Activated naive CD8-positive, alpha-beta T cell treated with anti-CD3 and anti-CD28 coated beads, Interleukin-2, amount 50 U/mL, for 16 hours (primary cell): ENCODE data around the gene ZNF343.

ENCODE experiments used
- DNase-seq: peaks from one replicate; pipeline ENCODE4 v3.0.0-alpha.2; 2020; ENCODE audit warnings: low read depth, low spot score

The ZNF343 gene

DNA sequence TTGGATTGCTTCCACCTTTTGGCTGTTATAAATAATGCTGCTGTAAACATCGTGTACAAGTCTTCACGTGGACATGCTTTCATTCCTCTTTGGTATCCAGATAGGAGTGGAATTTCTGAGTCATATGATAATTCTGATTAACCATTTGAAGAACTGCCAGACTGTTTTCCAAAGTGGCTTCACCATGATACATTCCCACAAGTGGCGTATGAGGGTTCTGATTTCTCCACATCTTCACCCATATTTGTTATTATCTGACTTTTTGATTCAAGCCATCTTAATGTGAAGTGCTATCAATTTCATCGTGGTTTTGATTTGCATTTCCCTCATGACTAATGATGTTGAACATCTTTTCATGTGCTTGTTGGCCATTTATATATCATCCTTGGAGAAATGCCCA lies 35.2 kb downstream of the ZNF343 start:
- no peak for DNase-seq

DNA sequence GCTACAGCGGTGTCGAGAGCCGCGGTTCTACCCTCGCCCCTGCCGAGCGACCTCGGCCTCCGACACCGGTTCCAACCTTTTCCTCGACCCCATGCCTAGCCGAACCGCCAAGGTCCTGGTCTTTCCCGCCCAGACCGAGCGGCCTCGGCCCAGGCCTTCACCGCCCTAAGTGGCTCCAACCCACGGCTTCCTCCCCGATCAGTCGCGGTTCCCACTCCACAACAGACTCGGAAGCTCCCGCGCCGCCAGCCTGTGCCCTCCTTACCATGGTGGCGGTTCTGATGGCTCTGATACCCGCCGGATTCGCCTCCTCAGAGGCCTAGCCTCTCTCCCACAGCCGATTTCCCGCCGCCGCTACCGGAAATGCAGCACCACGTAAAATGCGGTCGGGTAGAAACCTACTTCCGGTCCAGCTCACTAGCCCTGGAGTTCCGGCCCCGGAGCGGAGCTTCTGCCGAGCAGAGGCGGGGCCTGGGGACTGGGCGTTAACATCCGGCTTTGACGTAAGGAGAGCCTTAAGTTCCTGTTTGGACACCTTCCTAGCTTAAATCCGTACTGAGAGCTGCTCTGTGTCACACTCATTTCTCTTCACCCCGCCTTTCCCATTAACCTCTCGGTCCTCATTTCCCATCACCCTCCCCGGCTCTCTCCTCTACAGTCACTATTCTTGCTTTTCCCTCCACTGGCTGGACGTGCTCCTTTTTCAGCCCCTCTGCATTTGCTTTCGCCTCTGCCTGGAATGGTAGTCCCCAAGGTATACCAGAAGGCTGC lies 38.1 kb downstream of the ZNF343 start, which contains the start of gene SNRPB:
TSS of gene SNRPB (minus strand) at position 367 of the 771 bp plus-strand sequence. CDS start at position 268, 99 bp downstream.
- DNase-seq = peak; percentile 84

- DNase-seq = peak; percentile 29
Observed at GRCh38 chr20:2469991-2470422, 38.7 kb downstream of the ZNF343 start.

DNA sequence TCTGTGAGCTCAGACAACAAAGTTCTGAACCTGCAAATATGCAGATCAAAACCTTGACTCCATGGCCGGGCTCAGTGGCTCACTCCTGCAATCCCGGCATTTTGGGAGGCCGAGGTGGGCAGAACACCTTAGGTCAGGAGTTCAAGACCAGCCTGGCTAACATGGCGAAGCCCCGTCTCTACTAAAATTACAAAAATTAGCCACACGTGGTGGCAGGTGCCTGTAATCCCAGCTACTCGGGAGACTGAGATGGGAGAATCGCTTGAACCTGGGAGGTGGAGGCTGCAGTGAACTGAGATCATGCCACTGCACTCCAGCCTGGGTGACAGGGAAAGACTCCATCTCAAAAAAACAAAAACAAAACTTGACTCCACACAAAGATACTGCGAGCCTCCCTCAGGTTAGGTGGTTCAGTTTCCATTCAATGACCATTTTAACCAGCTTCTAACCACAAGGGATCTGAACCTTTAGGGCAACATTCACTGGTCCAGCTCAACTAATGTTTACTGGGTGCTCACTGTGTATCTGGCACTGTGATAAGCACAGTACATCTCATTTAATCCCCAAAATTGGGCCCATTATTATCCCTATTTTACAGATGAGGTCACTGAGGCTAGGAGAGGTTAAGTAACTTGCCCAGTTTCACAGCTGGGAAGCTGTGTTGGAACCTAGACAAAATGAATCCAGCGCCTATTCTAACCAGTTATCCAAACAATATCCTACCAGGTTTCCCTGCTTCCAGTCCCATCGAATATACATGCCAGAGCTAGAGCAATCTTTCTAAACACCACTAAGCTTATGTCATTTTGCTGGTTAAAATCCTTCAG lies 39.9 kb downstream of the ZNF343 start:
- DNase-seq = no peak

GRCh38 chr20:2467412-2467811 lies 41.3 kb downstream of the ZNF343 start:
- DNase-seq = no peak

GRCh38 chr20:2465100-2465499 lies 43.6 kb downstream of the ZNF343 start:
- no peak for DNase-seq

GRCh38 chr20:2463616-2464365 lies 44.9 kb downstream of the ZNF343 start:
- DNase-seq = no peak

- no peak for DNase-seq
Observed at GRCh38 chr20:2462484-2462883, 46.2 kb downstream of the ZNF343 start.

GRCh38 chr20:2460752-2461424 lies 47.8 kb downstream of the ZNF343 start:
- DNase-seq = no peak

DNA sequence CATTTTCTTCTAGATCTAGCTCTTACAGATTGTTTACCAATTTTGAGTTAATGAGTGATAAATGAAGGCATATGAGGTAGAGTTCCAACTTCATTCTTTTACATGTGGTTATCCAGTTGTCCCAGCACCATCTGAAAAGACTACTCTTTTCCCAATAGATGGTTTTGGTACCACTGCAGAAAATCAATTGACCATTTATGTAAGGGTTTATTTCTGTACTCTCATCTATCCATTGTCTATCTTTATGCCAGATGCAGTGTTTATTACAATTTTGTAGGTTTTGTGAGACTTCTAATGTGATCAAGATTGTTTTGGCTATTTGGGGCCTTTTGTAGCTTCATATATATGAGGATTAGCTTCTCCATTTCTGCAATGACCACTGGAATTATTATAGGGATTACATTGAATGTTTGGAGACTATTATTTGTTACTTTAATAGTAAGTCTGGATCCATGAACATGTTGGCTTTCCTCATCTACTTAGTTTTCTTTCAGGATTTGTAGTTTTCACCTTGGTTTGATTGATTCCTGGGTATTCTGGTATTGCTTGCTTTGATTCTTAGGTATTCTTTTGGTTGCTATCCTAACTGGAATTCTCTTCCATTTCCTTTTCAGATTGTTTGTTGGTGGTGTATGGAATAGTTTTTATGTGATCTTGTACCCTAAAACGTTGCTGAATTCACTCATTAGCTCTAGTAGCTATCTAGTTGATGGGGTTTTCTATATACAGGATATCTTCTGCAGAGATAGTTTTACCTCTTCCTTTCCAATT lies 48.5 kb downstream of the ZNF343 start:
- no peak for DNase-seq

DNA sequence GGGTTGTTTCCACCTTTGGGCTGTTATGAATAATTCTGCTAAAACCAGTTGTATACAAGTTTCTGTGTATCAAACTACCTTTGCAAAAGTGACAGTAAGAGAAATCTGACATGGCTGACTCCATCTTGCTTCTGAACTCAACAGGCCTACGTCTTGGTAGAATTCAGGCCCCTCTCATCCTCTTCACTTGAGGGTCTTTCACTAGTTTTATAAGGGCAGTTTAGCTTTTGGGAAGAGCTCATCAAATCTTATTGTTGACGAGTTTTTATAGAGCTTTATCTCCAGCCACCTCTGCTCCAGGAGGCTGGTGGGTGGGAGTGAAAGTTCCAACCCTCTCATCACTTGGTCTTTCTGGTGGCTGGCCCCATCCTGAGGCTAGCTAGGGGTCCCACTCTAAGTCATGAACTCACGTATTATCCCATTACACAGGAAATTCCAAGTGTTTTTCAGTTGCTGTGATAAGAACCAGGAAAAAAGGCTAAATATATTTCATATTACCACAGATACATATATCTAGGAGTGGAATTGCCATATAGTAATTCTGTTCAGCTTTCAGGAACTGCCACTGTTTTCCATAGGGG lies 49.7 kb downstream of the ZNF343 start:
- no peak for DNase-seq

- DNase-seq = no peak
Observed at GRCh38 chr20:2455771-2456497, 52.8 kb downstream of the ZNF343 start.

DNA sequence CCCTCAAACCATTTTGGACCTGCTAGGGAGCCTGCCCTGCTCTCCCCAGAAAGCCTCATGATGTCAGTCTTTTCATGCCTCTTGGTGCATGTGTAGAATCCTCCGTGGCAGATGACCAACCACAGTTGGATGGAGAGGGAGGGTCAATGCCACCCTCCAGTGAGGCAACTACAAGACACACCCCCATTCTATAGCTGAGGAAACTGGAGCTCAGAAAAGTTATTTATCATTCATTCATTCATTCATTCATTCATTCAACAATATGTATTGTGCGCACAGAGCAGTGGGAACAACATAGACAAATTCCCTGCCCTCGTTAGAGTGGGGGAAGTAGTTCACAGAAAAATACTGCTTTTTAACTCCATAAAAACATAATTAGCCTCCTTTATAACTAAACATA lies 54.9 kb downstream of the ZNF343 start:
- DNase-seq = no peak

DNA sequence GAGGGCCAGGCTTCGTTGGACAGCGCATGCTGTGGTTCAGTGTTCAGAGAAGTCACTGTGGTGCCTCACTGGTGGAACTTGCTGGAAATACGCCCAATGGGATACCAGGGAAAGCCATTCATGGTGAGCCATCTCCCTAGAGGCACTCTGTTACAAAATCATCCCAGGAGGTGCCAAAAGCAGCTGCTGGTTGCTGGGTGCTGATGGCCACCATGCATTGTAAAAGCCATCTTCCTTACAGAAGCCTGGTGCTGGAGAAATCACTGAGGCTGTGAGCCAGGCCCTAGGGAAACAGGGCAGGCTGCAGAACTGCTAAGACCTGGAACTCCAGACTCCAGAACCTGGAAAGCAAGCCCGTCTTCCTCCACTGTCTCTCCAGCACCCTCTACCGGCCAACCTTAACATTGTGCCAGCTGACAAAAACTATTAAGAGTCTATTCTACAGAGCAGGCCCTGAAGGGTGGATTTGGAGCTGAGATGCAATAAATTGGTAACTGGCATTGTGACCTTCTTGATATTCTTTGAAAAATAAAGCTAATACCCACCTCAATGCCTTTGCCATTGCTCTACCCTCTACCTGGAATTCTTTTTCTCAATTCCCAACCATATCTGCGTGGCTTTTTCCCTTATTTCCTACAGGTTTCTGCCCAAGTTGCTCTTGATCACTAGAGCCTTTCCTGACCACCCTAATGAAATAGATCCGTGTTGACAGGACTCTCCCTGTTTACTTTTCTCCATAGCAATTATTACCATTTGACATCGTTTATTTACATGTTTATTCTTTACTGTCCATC lies 56.6 kb downstream of the ZNF343 start:
- peak; percentile 37 for DNase-seq

DNA sequence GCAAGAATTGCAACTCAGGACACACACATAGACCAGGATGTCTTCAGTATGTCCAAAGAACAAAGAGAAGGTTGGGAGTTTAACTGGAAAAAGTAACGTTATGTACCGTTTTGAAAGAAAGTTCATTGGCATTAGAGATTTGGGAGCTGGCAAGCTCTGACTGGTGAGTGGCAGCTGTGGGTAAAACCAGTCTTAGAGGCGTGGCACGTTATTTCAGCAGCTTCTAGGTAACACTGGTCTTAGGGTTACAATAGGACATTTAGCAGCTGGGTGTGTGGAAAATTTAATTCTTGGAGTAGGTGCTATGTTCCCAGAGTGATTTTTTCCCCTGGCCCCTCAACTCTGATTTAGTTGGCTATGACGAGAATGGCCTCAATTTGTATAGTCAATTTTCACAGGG lies 57.3 kb downstream of the ZNF343 start:
- no peak for DNase-seq

GRCh38 chr20:2449386-2449785 lies 59.3 kb downstream of the ZNF343 start:
- DNase-seq = no peak

DNA sequence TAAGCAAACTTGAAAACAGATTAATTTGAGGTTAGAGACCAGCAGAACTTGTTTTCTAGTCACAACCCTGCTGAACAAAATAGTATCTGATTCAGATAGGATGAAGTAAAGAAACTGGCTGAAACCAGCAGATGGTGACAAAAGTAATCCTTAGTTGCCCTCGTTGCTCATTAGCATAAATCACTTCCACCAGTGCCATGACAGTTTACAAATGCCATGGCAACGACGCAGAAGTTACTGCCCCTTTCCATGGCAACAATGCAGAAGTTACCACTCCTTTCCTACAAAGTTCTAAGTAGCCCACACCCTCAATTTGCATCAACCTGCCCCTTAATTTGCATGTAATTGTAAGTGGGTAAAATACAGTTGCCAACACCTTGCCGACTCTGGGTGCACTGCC lies 61.9 kb downstream of the ZNF343 start:
- DNase-seq = no peak
